HL-60/S4 treated with retinoic acid at 250 ng/mL for 4 days and 3 days (cell line): ENCODE results near the gene FAM171A1.
"Not testable (repeated sequence)": the region's sequence is repeated elsewhere in the genome, so short reads cannot be mapped to it uniquely, and the experiment has no call there.

Source experiments
- in situ Hi-C: fragments of 300-500 bp; cut with MboI; formaldehyde crosslinking; loops from 2 replicates; pipeline ENCODE4 v1.7.0; 2022; ENCODE audit warnings: low sequenced_read_pairs

FAM171A1 gene

GRCh38 chr10:15295537-15296325, 75.4 kb downstream of the FAM171A1 start:
- in situ Hi-C loops: no loop called here

GRCh38 chr10:15293862-15294842, 76.9 kb downstream of the FAM171A1 start:
- in situ Hi-C loops: no loop called here

DNA sequence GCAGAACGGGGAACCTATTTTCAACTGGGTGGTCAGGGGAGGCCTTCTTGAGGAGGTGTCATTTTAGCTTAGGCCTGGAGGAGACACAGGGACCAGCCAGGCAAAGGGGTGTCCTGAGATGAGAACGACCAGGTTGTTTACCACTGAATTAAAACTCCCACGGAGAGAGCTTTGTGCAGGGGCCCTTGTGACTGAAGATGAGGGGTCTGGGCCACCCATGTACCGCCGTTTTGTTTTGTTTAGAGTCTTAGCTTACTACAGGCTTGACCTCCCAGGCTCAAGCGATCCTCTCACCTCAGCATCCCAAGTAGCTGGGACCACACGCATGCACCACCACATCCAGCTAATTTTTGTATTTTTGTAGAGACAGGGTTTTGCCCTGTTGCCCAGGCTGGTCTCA, 80.4 kb downstream of the FAM171A1 start:
- in situ Hi-C loops: no loop called here

- in situ Hi-C loops: no loop called here
These were observed 80.9 kb downstream of the FAM171A1 start for GRCh38 chr10:15290150-15290549.

GRCh38 chr10:15280974-15281373, 90.1 kb downstream of the FAM171A1 start:
- in situ Hi-C loops: no loop called here

DNA sequence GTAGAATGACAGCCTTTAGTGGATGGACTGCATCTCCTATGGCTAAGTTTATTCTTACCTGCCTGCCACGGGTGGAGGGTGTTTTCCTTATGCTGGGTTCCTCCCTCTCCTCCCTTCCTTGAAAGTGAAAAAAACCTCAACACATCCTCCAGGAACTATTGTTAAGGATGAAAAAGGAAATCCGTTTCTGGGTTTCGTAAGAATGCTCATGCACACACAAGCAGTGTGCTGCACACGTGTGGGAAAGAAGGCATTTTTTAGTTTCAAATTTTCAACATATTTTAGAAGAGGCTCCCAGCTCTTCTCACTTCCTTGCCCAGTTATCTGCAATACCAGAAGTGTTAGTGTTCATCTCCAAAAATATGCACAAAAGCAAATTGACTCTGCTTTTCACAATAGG, 90.6 kb downstream of the FAM171A1 start:
- in situ Hi-C loops: no loop called here

DNA sequence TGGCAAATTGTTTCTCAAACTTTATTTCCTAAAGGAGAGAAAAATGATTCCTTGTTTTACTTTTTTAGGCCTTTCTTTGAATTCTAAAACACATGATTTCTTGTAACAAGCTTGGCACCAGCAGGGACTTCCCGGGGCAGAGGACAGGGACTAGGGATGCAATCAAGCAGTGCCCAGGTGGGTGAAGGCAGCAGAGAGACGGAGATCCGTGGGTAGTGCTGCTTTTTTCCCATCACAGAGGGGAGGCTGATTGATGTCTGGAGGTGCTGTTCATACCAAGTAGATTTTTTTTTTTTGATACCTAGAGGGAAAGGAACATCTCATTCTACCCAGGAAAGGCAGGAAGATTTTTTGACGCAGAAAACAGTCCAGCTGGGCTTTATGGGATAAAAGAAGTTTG, 91.9 kb downstream of the FAM171A1 start:
- in situ Hi-C loops: no loop called here

DNA sequence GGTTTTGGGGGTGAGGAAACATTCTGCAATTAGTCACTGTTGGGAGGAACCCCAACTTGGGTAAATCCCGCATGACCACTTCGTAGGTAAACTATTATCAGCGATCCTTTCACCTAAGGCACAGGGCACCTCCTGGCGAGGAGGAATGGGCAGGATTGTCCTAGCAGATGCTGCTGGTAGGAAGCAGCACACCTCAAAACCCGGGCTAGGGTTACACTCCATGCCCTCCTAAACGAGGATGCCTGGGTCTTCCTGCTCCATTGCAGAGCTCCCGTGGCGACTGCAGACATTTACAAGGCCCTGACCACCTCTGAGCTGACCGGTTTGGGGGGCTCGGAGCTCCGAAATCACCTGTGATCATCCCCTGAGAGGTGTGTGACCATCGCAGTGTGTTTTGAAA, 92.3 kb downstream of the FAM171A1 start:
- in situ Hi-C loops: no loop called here

DNA sequence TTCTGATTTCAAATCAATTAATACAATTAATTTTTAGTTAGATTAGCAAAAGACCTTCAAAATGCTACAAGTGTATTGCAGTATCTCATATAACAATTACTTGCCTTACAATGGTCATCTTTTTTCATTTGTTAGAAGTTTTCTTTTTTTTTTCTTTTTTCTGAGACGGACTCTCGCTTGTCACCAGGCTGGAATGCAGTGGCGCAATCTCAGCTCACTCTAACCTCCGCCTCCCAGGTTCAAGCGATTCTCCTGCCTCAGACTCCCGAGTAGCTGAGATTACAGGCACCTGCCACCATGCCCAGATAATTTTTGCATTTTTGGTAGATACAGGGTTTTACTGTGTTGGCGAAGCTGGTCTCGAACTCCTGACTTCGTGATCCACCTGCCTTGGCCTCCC, 95.0 kb downstream of the FAM171A1 start:
- in situ Hi-C loops: not testable (repeated sequence)

- in situ Hi-C loops: not testable (repeated sequence)
These were observed 101.3 kb downstream of the FAM171A1 start for GRCh38 chr10:15269838-15270237.

- in situ Hi-C loops: no loop called here
These were observed 103.6 kb downstream of the FAM171A1 start for GRCh38 chr10:15267496-15267895.

GRCh38 chr10:15266117-15266516, 105.0 kb downstream of the FAM171A1 start:
- in situ Hi-C loops: no loop called here

DNA sequence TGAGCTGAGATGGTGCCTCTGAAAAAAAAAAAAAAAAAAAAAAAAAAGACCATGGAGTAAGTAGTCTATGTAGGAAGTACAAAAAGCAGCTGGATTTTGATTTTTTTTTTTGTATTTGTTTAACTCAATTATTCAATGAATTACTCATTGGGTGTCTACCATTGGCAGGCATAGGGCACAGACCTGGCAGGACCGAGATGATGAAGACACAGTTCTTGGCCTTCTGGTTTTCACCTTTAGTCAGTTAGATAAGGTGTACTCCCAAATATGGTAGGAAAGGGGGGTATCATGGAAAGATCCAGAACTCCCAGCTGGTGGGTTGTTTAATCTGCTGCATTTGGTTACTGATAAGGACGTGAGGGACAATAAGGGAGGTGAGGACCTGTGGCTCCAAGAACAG, 105.5 kb downstream of the FAM171A1 start:
- in situ Hi-C loops: no loop called here

DNA sequence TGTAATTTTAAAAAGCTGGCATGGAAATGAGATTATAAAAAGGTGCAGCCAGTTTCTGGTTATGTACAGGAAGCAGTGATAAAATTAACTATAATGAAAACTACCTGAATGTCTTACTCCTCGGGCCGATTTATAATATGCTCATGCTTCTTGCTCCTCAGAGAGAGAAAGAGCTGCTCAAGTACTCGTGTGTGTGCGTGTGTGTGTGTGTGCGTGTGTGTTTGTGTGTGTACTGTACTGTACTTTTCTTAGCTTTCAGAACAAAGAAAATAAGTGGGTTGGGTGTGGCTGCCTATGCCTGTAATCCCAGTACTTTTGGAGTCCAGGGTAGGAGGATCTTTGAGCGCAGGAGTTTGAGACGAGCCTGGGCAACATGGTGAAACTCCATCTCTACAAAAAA, 106.0 kb downstream of the FAM171A1 start:
- in situ Hi-C loops: no loop called here

GRCh38 chr10:15263657-15264323, 107.3 kb downstream of the FAM171A1 start:
- in situ Hi-C loops: no loop called here

DNA sequence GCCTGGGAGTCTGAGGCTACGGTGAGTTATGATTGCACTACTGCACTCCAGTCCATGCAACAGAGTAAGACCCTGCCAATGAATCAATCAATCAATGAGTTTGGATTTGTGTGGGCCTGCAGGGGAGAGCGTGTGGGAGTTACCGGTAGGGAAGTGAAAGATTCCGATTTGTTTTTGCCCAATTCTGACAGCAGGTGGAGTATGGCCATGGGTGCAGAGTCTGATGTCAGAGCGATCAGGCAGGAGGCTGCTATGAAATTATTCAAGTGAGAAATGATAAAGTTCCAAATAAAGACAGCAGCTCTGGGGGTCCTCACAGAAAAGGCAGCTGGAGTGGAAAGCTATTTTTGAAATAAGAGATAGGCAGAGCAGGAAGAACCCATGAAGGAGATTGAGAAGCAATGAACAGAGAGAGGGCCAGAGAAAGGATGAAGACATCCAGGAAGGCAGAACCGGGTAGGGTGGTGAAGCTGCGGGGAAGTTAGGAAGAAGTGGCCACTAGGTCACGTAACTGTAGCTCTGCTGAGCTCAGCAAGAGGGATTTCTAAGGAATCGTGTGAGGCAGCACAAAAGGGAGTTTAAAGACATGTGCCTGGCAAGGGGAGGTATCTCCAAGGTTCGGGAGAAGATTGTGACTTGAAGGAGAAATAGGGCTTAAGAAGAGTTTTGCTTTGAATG, 108.9 kb downstream of the FAM171A1 start:
- in situ Hi-C loops: no loop called here

DNA sequence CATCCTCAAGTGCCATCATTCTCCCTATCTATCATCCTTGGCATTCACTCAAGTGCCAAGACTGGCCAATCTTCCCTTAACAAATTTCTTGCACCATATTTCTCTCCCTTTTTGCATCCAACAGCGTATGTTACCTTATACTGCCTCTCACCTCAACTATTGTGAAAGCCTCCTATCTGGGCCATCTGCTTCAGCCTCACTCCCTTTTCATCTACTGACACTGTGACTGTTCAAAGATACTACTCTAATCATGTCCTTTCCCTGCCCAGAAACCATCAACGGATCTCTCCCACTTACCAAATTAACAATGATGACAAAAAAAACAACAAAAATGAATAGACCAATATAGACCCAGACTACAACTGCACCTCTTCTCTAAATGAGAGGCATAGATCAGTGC, 112.0 kb downstream of the FAM171A1 start:
- in situ Hi-C loops: no loop called here

DNA sequence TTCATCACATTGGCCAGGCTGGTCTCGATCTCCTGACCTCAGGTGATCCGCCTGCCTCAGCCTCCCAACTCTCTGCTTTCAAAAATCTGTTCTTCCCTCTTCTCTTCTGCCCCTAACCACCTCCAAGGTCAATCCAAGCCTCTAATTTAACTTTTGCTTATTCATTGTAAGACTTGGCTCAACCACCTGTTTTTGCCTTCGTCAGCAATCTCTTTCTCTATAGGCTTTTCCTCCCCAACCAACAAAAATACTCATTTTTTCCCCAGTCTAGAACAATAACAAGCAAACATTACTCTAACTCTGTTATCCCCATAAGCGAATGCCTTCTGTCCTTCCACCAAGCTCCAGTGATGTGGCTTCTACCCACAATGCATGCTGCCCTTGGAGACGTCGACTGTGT, 112.8 kb downstream of the FAM171A1 start:
- in situ Hi-C loops: no loop called here

GRCh38 chr10:15255961-15256360, 115.1 kb downstream of the FAM171A1 start:
- in situ Hi-C loops: no loop called here

DNA sequence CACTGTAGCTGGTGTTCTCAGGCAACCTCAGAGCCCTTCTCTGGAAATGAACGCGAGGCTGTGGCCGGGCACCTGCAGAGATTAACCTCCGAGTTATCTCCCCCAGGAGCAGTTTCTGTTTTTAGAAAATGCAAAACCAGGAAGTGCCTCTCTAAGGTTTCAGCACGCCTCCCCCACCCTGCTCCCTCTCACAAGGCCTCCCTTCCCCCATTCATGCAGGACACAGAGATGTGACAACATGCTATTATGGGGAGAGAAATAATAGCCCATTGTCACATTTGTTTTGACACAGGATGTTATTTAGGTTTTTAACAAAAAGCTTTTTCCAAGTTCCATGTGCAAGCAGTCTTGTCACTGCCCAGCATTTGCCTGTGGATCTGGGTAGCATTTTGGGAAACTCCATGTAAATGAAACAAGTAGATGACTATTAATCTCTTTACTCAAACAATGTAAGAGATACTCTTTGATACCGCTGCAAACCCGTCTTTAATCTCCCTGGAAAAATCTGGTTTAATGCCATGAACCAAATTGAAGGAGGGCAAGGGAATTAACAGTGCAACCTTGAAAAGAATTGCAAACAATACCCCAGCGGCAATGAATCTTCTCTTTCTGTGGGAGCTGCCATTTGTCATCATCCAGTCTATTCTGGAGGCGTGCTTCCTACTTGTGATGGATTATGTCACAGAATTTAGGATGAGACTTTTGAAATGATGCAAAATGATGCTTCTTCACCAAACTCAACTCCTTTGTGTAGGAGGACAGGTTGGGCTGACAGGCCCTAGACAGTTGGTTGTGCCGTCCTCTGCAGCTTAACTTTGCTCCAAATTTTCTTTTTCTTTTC, 116.1 kb downstream of the FAM171A1 start:
- in situ Hi-C loops: no loop called here
